H9 (cell line): Measurements from ENCODE around the gene ATP5IF1. TPM values are rescaled to one million over a fixed set of nuclear protein-coding genes. Genes with fewer than 3 reads are reported as not detected.

Experiments
- DNase-seq: peaks from one replicate; pipeline ENCODE4 v3.0.0-alpha.2; 2017
- H2AFZ ChIP-seq: one replicate; pipeline ENCODE4 v1.6.1; 2013; ENCODE audit warnings: mild to moderate bottlenecking, low read length, control low read depth, moderate library complexity
- H2AK5ac ChIP-seq: 2 replicates; pipeline ENCODE4 v1.6.1; 2013; ENCODE audit warnings: low read length, control low read depth, mixed read lengths; ENCODE audit not compliant: insufficient read length
- H2BK120ac ChIP-seq: one replicate; pipeline ENCODE4 v1.6.1; 2013; ENCODE audit warnings: low read depth, mild to moderate bottlenecking, low read length, control low read depth, inconsistent platforms; ENCODE audit not compliant: poor library complexity, severe bottlenecking
- H2BK12ac ChIP-seq: 2 replicates; pipeline ENCODE4 v1.6.1; 2013; ENCODE audit warnings: low read length, control low read depth, mixed read lengths, low read depth; ENCODE audit not compliant: insufficient read length
- H2BK15ac ChIP-seq: 2 replicates; pipeline ENCODE4 v1.6.1; 2013; ENCODE audit warnings: low read depth, low read length, control low read depth
- H2BK20ac ChIP-seq: one replicate; pipeline ENCODE4 v1.6.1; 2013; ENCODE audit warnings: low read depth, mild to moderate bottlenecking, low read length, control low read depth, inconsistent platforms; ENCODE audit not compliant: poor library complexity, severe bottlenecking
- H2BK5ac ChIP-seq: 2 replicates; pipeline ENCODE4 v1.6.1; 2013; ENCODE audit warnings: low read length, control low read depth, mixed read lengths; ENCODE audit not compliant: insufficient read length
- H3K14ac ChIP-seq: 2 replicates; pipeline ENCODE4 v1.6.1; 2013; ENCODE audit warnings: low read length, control low read depth; ENCODE audit not compliant: insufficient read depth
- H3K18ac ChIP-seq: 2 replicates; pipeline ENCODE4 v1.6.1; 2013; ENCODE audit warnings: low read depth, mild to moderate bottlenecking, mixed read lengths, low read length, control low read depth; ENCODE audit not compliant: insufficient read length
- H3K23ac ChIP-seq: 2 replicates; pipeline ENCODE4 v1.6.1; 2013; ENCODE audit warnings: low read length, control low read depth, mixed read lengths, low read depth; ENCODE audit not compliant: insufficient read length
- H3K23me2 ChIP-seq: 2 replicates; pipeline ENCODE4 v1.6.1; 2013; ENCODE audit warnings: low read depth, mild to moderate bottlenecking, mixed read lengths, low read length, control low read depth; ENCODE audit not compliant: insufficient read length, poor library complexity, severe bottlenecking
- H3K27ac ChIP-seq: 2 replicates; pipeline ENCODE4 v1.5.1; 2013; ENCODE audit warnings: low read length, control low read depth, mixed read lengths, low read depth; ENCODE audit not compliant: insufficient read length
- H3K27me3 ChIP-seq: 2 replicates; pipeline ENCODE4 v1.6.1; 2013; ENCODE audit warnings: low read length, control low read depth, inconsistent platforms; ENCODE audit not compliant: insufficient read depth
- H3K4ac ChIP-seq: 2 replicates; pipeline ENCODE4 v1.6.1; 2013; ENCODE audit warnings: low read depth, mild to moderate bottlenecking, control low read depth, inconsistent platforms, low read length, moderate library complexity
- H3K4me1 ChIP-seq: 2 replicates; pipeline ENCODE4 v1.6.1; 2013; ENCODE audit warnings: low read length, control low read depth, inconsistent platforms; ENCODE audit not compliant: insufficient read depth
- H3K4me2 ChIP-seq: 2 replicates; pipeline ENCODE4 v1.6.1; 2013; ENCODE audit warnings: low read length, control low read depth, mixed read lengths; ENCODE audit not compliant: insufficient read length, insufficient read depth
- H3K56ac ChIP-seq: 2 replicates; pipeline ENCODE4 v1.6.1; 2013; ENCODE audit warnings: low read depth, mild to moderate bottlenecking, mixed read lengths, low read length, control low read depth; ENCODE audit not compliant: insufficient read length
- H3K79me1 ChIP-seq: 2 replicates; pipeline ENCODE4 v1.6.1; 2013; ENCODE audit warnings: low read depth, mild to moderate bottlenecking, moderate library complexity, low read length, control low read depth, inconsistent platforms; ENCODE audit not compliant: insufficient read depth, poor library complexity, severe bottlenecking
- H3K79me2 ChIP-seq: 2 replicates; pipeline ENCODE4 v1.6.1; 2013; ENCODE audit warnings: low read length, control low read depth, inconsistent platforms; ENCODE audit not compliant: insufficient read depth
- H3K9ac ChIP-seq: 2 replicates; pipeline ENCODE4 v1.6.1; 2013; ENCODE audit warnings: low read length, control low read depth, mixed read lengths; ENCODE audit not compliant: insufficient read length; ENCODE audit errors: extremely low read depth
- H3K9me3 ChIP-seq: one replicate; pipeline ENCODE4 v1.6.1; 2013; ENCODE audit warnings: low read depth, low read length, inconsistent platforms; ENCODE audit not compliant: control insufficient read depth
- H3T11ph ChIP-seq: one replicate; pipeline ENCODE4 v1.6.1; 2013; ENCODE audit warnings: mild to moderate bottlenecking, low read length, control low read depth, inconsistent platforms
- H4K20me1 ChIP-seq: one replicate; pipeline ENCODE4 v1.6.1; 2013; ENCODE audit not compliant: control insufficient read depth, insufficient read length, insufficient read depth
- H4K5ac ChIP-seq: 2 replicates; pipeline ENCODE4 v1.6.1; 2013; ENCODE audit warnings: low read depth, mild to moderate bottlenecking, mixed read lengths, low read length, control low read depth; ENCODE audit not compliant: insufficient read length
- H4K8ac ChIP-seq: replicated peaks from 2 replicates; pipeline ENCODE4 v1.6.1; 2013; ENCODE audit warnings: low read length, control low read depth, mixed read lengths, low read depth; ENCODE audit not compliant: insufficient read length
- H4K91ac ChIP-seq: 2 replicates; pipeline ENCODE4 v1.6.1; 2013; ENCODE audit warnings: low read depth, mild to moderate bottlenecking, moderate library complexity, mixed read lengths, low read length, control low read depth; ENCODE audit not compliant: insufficient read length
- H3K27ac Mint-ChIP-seq, 3 experiments: 2 replicates in 2 of 3; 3 replicates in 1 of 3; pipeline ENCODE4 v1.8.0; 2020 to 2021; ENCODE audit warnings: mixed read lengths in 3 of 3, mild to moderate bottlenecking in 1 of 3, moderate library complexity in 1 of 3
- H3K27me3 Mint-ChIP-seq: 2 replicates; pipeline ENCODE4 v1.8.0; 2021; ENCODE audit warnings: low read depth, mild to moderate bottlenecking, moderate library complexity, mixed read lengths
- H3K36me3 Mint-ChIP-seq, 3 experiments: 2 replicates in 2 of 3; 3 replicates in 1 of 3; pipeline ENCODE4 v1.8.0; 2020 to 2021; ENCODE audit warnings: low read depth in 3 of 3, mixed read lengths in 3 of 3; ENCODE audit not compliant: insufficient read depth in 1 of 3
- H3K4me1 Mint-ChIP-seq, 2 experiments: 2 replicates each; pipeline ENCODE4 v1.8.0; 2020; ENCODE audit warnings: mixed read lengths in 2 of 2
- H3K4me3 Mint-ChIP-seq, 2 experiments: 2 replicates in 1 of 2; 3 replicates in 1 of 2; pipeline ENCODE4 v1.8.0; 2020 to 2021; ENCODE audit warnings: mild to moderate bottlenecking in 2 of 2, mixed read lengths in 2 of 2, moderate library complexity in 1 of 2
- H3K9me3 Mint-ChIP-seq, 2 experiments: 2 replicates in 1 of 2; 3 replicates in 1 of 2; pipeline ENCODE4 v1.8.0; 2020; ENCODE audit warnings: mild to moderate bottlenecking in 2 of 2, mixed read lengths in 2 of 2, moderate library complexity in 1 of 2
- CTCF ChIP-seq: fragments of 200-600 bp; sonication (generic); conservative IDR thresholded peaks from 3 replicates; pipeline ENCODE4 v1.8.0; 2021; ENCODE audit warnings: antibody characterized with exemption, mild to moderate bottlenecking
- WGBS: extraction: QIAGEN DNeasy Blood & Tissue Kit; methylation state at CpG from one replicate; pipeline ENCODE4 v1.1.7; 2013; ENCODE audit warnings: missing lambda C conversion rate, low lambda C conversion rate, mixed read lengths; ENCODE audit not compliant: insufficient read length; ENCODE audit errors: extremely low coverage; 5-methylcytosine and 5-hydroxymethylcytosine counted together
- total RNA-seq: library from RNA; stranded (reverse); gene quantifications from 2 replicates; pipeline ENCODE4 v1.2.1, GENCODE V29; 2021

The ATP5IF1 gene
- total RNA-seq, 1 experiment from 2014 or later, result 257 TPM

- Histone ChIP-seq H3K14ac (no peak overlapping the region), H3T11ph (no peak overlapping the region), H3K4me1 (peaks cover 11% of the 10 kb centered on the region), H2BK5ac (no peak overlapping the region), H4K5ac (no peak overlapping the region), H3K23ac (no peak overlapping the region), H4K20me1 (no peaks in the 10 kb centered on the region), H3K23me2 (peaks cover 7% of the 10 kb centered on the region), H2AK5ac (no peak overlapping the region), H3K79me1 (peaks cover 7% of the 10 kb centered on the region), H2BK120ac (no peak overlapping the region), H3K4me2 (no peak overlapping the region), H3K9me3 (no peaks in the 10 kb centered on the region), H3K18ac (no peak overlapping the region), H3K56ac (no peak overlapping the region), H3K9ac (no peak overlapping the region), H3K27me3 (no peaks in the 10 kb centered on the region), H4K91ac (no peak overlapping the region), H2BK15ac (no peak overlapping the region), H3K4ac (no peak overlapping the region), H4K8ac (no peak overlapping the region), H2BK12ac (no peak overlapping the region), H3K79me2 (peaks cover 41% of the 10 kb centered on the region; the same call in 1 of the 2 replicates), H2AFZ (no peak overlapping the region), H2BK20ac (no peak overlapping the region), H3K27ac (no peak overlapping the region)
- peak overlapping the region in 2 of 3 experiments; percentile 7 to 47; a peak in 2 of 7 replicates for H3K27ac Mint-ChIP-seq
- no peaks in the 10 kb centered on the region for H3K27me3 Mint-ChIP-seq
- WGBS, result no CpG with 5 or more reads among the region's 1 CpG
- no peaks in the 10 kb centered on the region for H3K9me3 Mint-ChIP-seq
- H3K36me3 Mint-ChIP-seq, result peaks cover 3 to 13% (median 10%) of the 10 kb centered on the region in 3 experiments; a peak in 6 of 7 replicates
- DNase-seq, result no peak
- peaks cover 53 to 56% of the 10 kb centered on the region in 2 experiments for H3K4me1 Mint-ChIP-seq
- no peak overlapping the region; a peak in 1 of 5 replicates for H3K4me3 Mint-ChIP-seq
- no peak for TF ChIP-seq CTCF
These were observed 29.0 kb downstream of the ATP5IF1 start for GRCh38 chr1:28264897-28265296.
